Testis (tissue), 3 donors: ENCODE measurements around the gene PZP. TPM values are rescaled to one million over a fixed set of nuclear protein-coding genes. Genes with fewer than 3 reads are reported as not detected.

Source experiments
- DNase-seq: peaks from one replicate; pipeline ENCODE4 v3.0.0-alpha.2; 2019
- H3K27ac ChIP-seq, 2 donors: fragments of 200-600 bp; sonication (generic); one replicate each; pipeline ENCODE4 v1.5.1; 2019
- H3K27me3 ChIP-seq: fragments of 200-600 bp; sonication (generic); one replicate; pipeline ENCODE4 v1.5.1; 2019
- H3K36me3 ChIP-seq: fragments of 200-600 bp; sonication (generic); one replicate; pipeline ENCODE4 v1.5.1; 2017; ENCODE audit warnings: low read depth; ENCODE audit errors: missing control alignments
- H3K4me1 ChIP-seq: fragments of 200-600 bp; sonication (generic); one replicate; pipeline ENCODE4 v1.5.1; 2019
- H3K4me3 ChIP-seq, 2 donors: fragments of 200-600 bp; sonication (generic); one replicate each; pipeline ENCODE4 v1.5.1; 2017 to 2019
- H3K9me3 ChIP-seq: fragments of 200-600 bp; sonication (generic); one replicate; pipeline ENCODE4 v1.5.1; 2017
- CTCF ChIP-seq, 3 experiments: fragments of 450-650 bp in 2 of 3; fragments of 200-600 bp in 1 of 3; sonication (generic) in 1 of 3; IDR thresholded peaks; one replicate each; pipeline ENCODE4 v1.5.1; 2016 to 2019; ENCODE audit warnings: antibody characterized with exemption in 3 of 3, mild to moderate bottlenecking in 2 of 3, moderate library complexity in 1 of 3
- POLR2A ChIP-seq: fragments of 450-650 bp; IDR thresholded peaks from one replicate; pipeline ENCODE4 v1.6.1; 2017; ENCODE audit warnings: antibody characterized with exemption, mild to moderate bottlenecking, moderate library complexity
- WGBS, 2 donors: methylation state at CpG; one replicate each; pipeline ENCODE4 v1.1.5; 2018; 5-methylcytosine and 5-hydroxymethylcytosine counted together
- intact Hi-C: fragments of 100-400 bp; cut with DNase I; formaldehyde crosslinking; loops from one replicate; pipeline ENCODE4 v1.15.1; 2023; ENCODE audit warnings: low total_unique reads
- polyA plus RNA-seq: library from polyadenylated mRNA; stranded (reverse); fragments of 350-450 nt; fragmentation: Illumina TruSeq; extraction: RNeasy Lipid Tissue Mini Kit (QIAGEN cat#74804); gene quantifications from one replicate; pipeline ENCODE4 v1.2.3, GENCODE V29; 2014; ENCODE audit warnings: low read depth, low replicate concordance; ENCODE audit not compliant: insufficient read depth
- total RNA-seq, 2 donors: library from RNA; depleted of rRNA; stranded (reverse); fragments of >200 nt; gene quantifications; one replicate each; pipeline ENCODE4 v1.2.3, GENCODE V29; 2016

PZP gene
- total and polyA plus RNA-seq, 3 donors from 2014 or later, result 4.6 to 10.7 (median 6.5) TPM

GRCh38 chr12:9130244-9130643 is 78.0 kb downstream of the PZP start:
- intact Hi-C loops, result no loop called here

GRCh38 chr12:9127936-9128663 is 80.1 kb downstream of the PZP start:
- TF ChIP-seq POLR2A (no peak), CTCF (IDR thresholded peaks at IDR 0.05) (no peak)
- no peak overlapping the region for H3K27ac ChIP-seq
- 60 to 77% methylated on average over 3 to 36 of the region's 36 CpGs for WGBS, 2 donors
- H3K4me1 ChIP-seq, result peaks cover 5% of the 10 kb centered on the region
- intact Hi-C loops, result no loop called here
- no peak for DNase-seq
- H3K9me3 ChIP-seq, result no peaks in the 10 kb centered on the region
- no peak overlapping the region for H3K4me3 ChIP-seq
- no peaks in the 10 kb centered on the region for H3K27me3 ChIP-seq
- H3K36me3 ChIP-seq, result no peaks in the 10 kb centered on the region

More at GRCh38 chr12:9130244-9130643, 78.0 kb downstream of the PZP start:
- no peak overlapping the region for H3K27ac ChIP-seq
- no peak overlapping the region for H3K4me3 ChIP-seq
- WGBS, 2 donors, result 67 to 77% methylated on average over 2 of the region's 2 CpGs
- no peak for DNase-seq
- no peaks in the 10 kb centered on the region for H3K9me3 ChIP-seq
- no peak for TF ChIP-seq POLR2A
- TF ChIP-seq CTCF (IDR thresholded peaks at IDR 0.05), result no peak
- H3K4me1 ChIP-seq, result no peaks in the 10 kb centered on the region
- no peaks in the 10 kb centered on the region for H3K27me3 ChIP-seq
- no peaks in the 10 kb centered on the region for H3K36me3 ChIP-seq

GRCh38 chr12:9127484-9127883 is 80.7 kb downstream of the PZP start:
- intact Hi-C loops, result no loop called here
- TF ChIP-seq POLR2A (no peak), CTCF (IDR thresholded peaks at IDR 0.05) (no peak)
- Histone ChIP-seq H3K4me3 (no peak overlapping the region), H3K9me3 (no peaks in the 10 kb centered on the region), H3K4me1 (peaks cover 5% of the 10 kb centered on the region), H3K27ac (no peak overlapping the region), H3K27me3 (no peaks in the 10 kb centered on the region), H3K36me3 (no peaks in the 10 kb centered on the region)
- WGBS, 2 donors, result 86 to 88% methylated on average over 14 to 21 of the region's 21 CpGs
- no peak for DNase-seq

GRCh38 chr12:9124383-9125031 is 83.7 kb downstream of the PZP start:
- TF ChIP-seq CTCF (IDR thresholded peaks at IDR 0.05), result no peak
- TF ChIP-seq POLR2A, result no peak
- Histone ChIP-seq H3K36me3 (no peaks in the 10 kb centered on the region), H3K4me1 (peaks cover 5% of the 10 kb centered on the region), H3K4me3 (peak overlapping the region in 1 of 2 donors; percentile 17), H3K27ac (peak overlapping the region in 1 of 2 donors; percentile 34), H3K27me3 (no peaks in the 10 kb centered on the region), H3K9me3 (no peaks in the 10 kb centered on the region)
- WGBS, 2 donors, result 49 to 74% methylated on average over 7 to 10 of the region's 16 CpGs
- peak; percentile 21 for DNase-seq
- intact Hi-C loops, result no loop called here
